Upper lobe of left lung (tissue), 6 donors: ENCODE data around the gene LIMCH1. TPM values are rescaled to one million over a fixed set of nuclear protein-coding genes. Genes with fewer than 3 reads are reported as not detected.
A peak's percentile ranks its signal among the peaks of the same experiment; 100 is the strongest.

ENCODE experiments used
- ATAC-seq, 2 donors: fragments of 200-7000 bp; cut with Tn5 transposase; one replicate each; pipeline ENCODE4 v1.9.1; 2022; ENCODE audit warnings: mild to moderate bottlenecking in 2 of 2, moderate library complexity in 2 of 2; ENCODE audit not compliant: low FRiP score in 2 of 2
- DNase-seq, 2 donors: peaks; one replicate each; pipeline ENCODE4 v3.0.0-alpha.2; 2019 to 2020
- H3K27ac ChIP-seq, 4 donors: fragments of 200-600 bp; sonication (generic); one replicate each; pipeline ENCODE4 v1.5.1; 2016 to 2019
- H3K27me3 ChIP-seq, 4 donors: fragments of 200-600 bp; sonication (generic); one replicate each; pipeline ENCODE4 v1.5.1; 2017 to 2019
- H3K36me3 ChIP-seq, 4 donors: fragments of 200-600 bp; sonication (generic); one replicate each; pipeline ENCODE4 v1.5.1; 2016 to 2019
- H3K4me1 ChIP-seq, 4 donors: fragments of 200-600 bp; sonication (generic); one replicate each; pipeline ENCODE4 v1.5.1; 2018 to 2019
- H3K4me3 ChIP-seq, 4 donors: fragments of 200-600 bp; sonication (generic); one replicate each; pipeline ENCODE4 v1.5.1; 2017 to 2019; ENCODE audit warnings: mild to moderate bottlenecking in 2 of 4, moderate library complexity in 1 of 4
- H3K9me3 ChIP-seq, 4 donors: fragments of 200-600 bp; sonication (generic); one replicate each; pipeline ENCODE4 v1.5.1; 2018 to 2019
- CTCF ChIP-seq, 6 experiments: fragments of 450-650 bp in 4 of 6; fragments of 200-600 bp in 2 of 6; sonication (generic) in 2 of 6; IDR thresholded peaks; one replicate each; pipeline ENCODE4 v1.5.1; 2016 to 2019; ENCODE audit warnings: antibody characterized with exemption in 6 of 6
- EP300 ChIP-seq, 4 donors: sonication (generic); formaldehyde crosslinking; IDR thresholded peaks; one replicate each; pipeline ENCODE4 v1.5.1; 2017; ENCODE audit warnings: antibody characterized with exemption in 4 of 4, control low read depth in 2 of 4
- POLR2A ChIP-seq, 4 donors: fragments of 450-650 bp; IDR thresholded peaks; one replicate each; pipeline ENCODE4 v1.5.1; 2016 to 2017; ENCODE audit warnings: antibody characterized with exemption in 4 of 4, mild to moderate bottlenecking in 2 of 4
- POLR2AphosphoS5 ChIP-seq, 2 donors: sonication (generic); formaldehyde crosslinking; IDR thresholded peaks; one replicate each; pipeline ENCODE4 v1.5.1; 2017; ENCODE audit warnings: antibody characterized with exemption in 2 of 2
- WGBS, 2 donors: methylation state at CpG; one replicate each; pipeline ENCODE4 v1.1.5; 2017 to 2018; 5-methylcytosine and 5-hydroxymethylcytosine counted together
- total RNA-seq, 6 donors: library from RNA; depleted of rRNA in 4 of 6; stranded (reverse); fragments of >200 nt in 4 of 6; gene quantifications; one replicate each; pipeline versions ENCODE4 v1.1.0 to v1.2.1, GENCODE V29; 2016 to 2021
- donor health status: DM: no; HTN: no; CAD: no; lungs with moderate emphysema.
- donor health status: DM: no; HTN: yes; CAD: no; lungs with severe emphysema.

Gene LIMCH1
- total RNA-seq, 6 donors from 2014 or later = 231 to 598 (median 331) TPM

GRCh38 chr4:41594432-41594831 lies 56.5 kb downstream of the LIMCH1 start:
- 67 to 81% methylated on average over 3 of the region's 3 CpGs for WGBS, 2 donors
- Histone ChIP-seq H3K27me3 (no peaks in the 10 kb centered on the region), H3K9me3 (no peaks in the 10 kb centered on the region), H3K27ac (no peak overlapping the region), H3K4me3 (no peak overlapping the region), H3K36me3 (no peaks in the 10 kb centered on the region), H3K4me1 (peaks cover 9 to 18% (median 11%) of the 10 kb centered on the region in 4 donors)
- ATAC-seq (no peak), DNase-seq (no peak)
- TF ChIP-seq EP300 (IDR thresholded peaks at IDR 0.05) = no peak
- no peak for TF ChIP-seq CTCF (IDR thresholded peaks at IDR 0.05)
- TF ChIP-seq POLR2AphosphoS5 (IDR thresholded peaks at IDR 0.05) = no peak
- TF ChIP-seq POLR2A (IDR thresholded peaks at IDR 0.05) = no peak

GRCh38 chr4:41597494-41597893 lies 59.5 kb downstream of the LIMCH1 start:
- Histone ChIP-seq H3K27me3 (no peaks in the 10 kb centered on the region), H3K4me1 (peaks cover 6 to 17% (median 11%) of the 10 kb centered on the region in 4 donors), H3K27ac (peak overlapping the region in 1 of 4 donors; percentile 14), H3K9me3 (no peaks in the 10 kb centered on the region), H3K36me3 (peaks cover 0 to 3% (median 0%) of the 10 kb centered on the region in 4 donors), H3K4me3 (no peak overlapping the region)
- no peak for DNase-seq
- no peak for ATAC-seq
- TF ChIP-seq CTCF (IDR thresholded peaks at IDR 0.05) (no peak), POLR2AphosphoS5 (IDR thresholded peaks at IDR 0.05) (no peak), EP300 (IDR thresholded peaks at IDR 0.05) (no peak), POLR2A (IDR thresholded peaks at IDR 0.05) (no peak)

GRCh38 chr4:41598580-41598979 lies 60.6 kb downstream of the LIMCH1 start:
- no peak for DNase-seq
- Histone ChIP-seq H3K4me1 (peaks cover 6 to 20% (median 12%) of the 10 kb centered on the region in 4 donors), H3K27me3 (no peaks in the 10 kb centered on the region), H3K4me3 (no peak overlapping the region), H3K27ac (no peak overlapping the region), H3K36me3 (peaks cover 0 to 3% (median 0%) of the 10 kb centered on the region in 4 donors), H3K9me3 (no peaks in the 10 kb centered on the region)
- WGBS, 2 donors = 50 to 63% methylated on average over 2 of the region's 2 CpGs
- no peak for TF ChIP-seq CTCF (IDR thresholded peaks at IDR 0.05)
- no peak for TF ChIP-seq POLR2AphosphoS5 (IDR thresholded peaks at IDR 0.05)
- no peak for TF ChIP-seq EP300 (IDR thresholded peaks at IDR 0.05)
- TF ChIP-seq POLR2A (IDR thresholded peaks at IDR 0.05) = no peak
- no peak for ATAC-seq

- Histone ChIP-seq H3K9me3 (no peaks in the 10 kb centered on the region), H3K4me1 (peaks cover 6 to 20% (median 10%) of the 10 kb centered on the region in 4 donors), H3K27ac (no peak overlapping the region), H3K27me3 (no peaks in the 10 kb centered on the region), H3K36me3 (peaks cover 0 to 3% (median 0%) of the 10 kb centered on the region in 4 donors), H3K4me3 (no peak overlapping the region)
- no peak for ATAC-seq
- TF ChIP-seq CTCF (IDR thresholded peaks at IDR 0.05) = no peak
- TF ChIP-seq POLR2AphosphoS5 (IDR thresholded peaks at IDR 0.05) = no peak
- no peak for TF ChIP-seq POLR2A (IDR thresholded peaks at IDR 0.05)
- TF ChIP-seq EP300 (IDR thresholded peaks at IDR 0.05) = no peak
- DNase-seq = no peak
Observed at GRCh38 chr4:41599192-41599786, 61.3 kb downstream of the LIMCH1 start.
